Motor neuron (in vitro differentiated cells): ENCODE measurements around the gene PRAMEF2. TPM values are rescaled to one million over a fixed set of nuclear protein-coding genes. Genes with fewer than 3 reads are reported as not detected.
"Not testable (repeated sequence)": the region's sequence is repeated elsewhere in the genome, so short reads cannot be mapped to it uniquely, and the experiment has no call there.

Experiments
- ATAC-seq, 8 experiments: fragments of 200-7000 bp; cut with Tn5 transposase; replicated peaks in 6 of 8; 2 replicates each; pipeline ENCODE4 v1.8.0; 2021; ENCODE audit warnings: mild to moderate bottlenecking in 8 of 8, moderate library complexity in 8 of 8
- H3K27ac ChIP-seq, 2 donors: fragments of 250-450 bp; sonication (Bioruptor Pico); 2 replicates each; pipeline ENCODE4 v1.9.0; 2021; ENCODE audit warnings: antibody characterized with exemption in 2 of 2, mild to moderate bottlenecking in 2 of 2, moderate library complexity in 1 of 2
- H3K4me1 ChIP-seq, 2 donors: fragments of 250-450 bp; sonication (Bioruptor Pico); replicated peaks in 1 of 2; 2 replicates each; pipeline ENCODE4 v1.6.1; 2021; ENCODE audit warnings: antibody characterized with exemption in 2 of 2, mild to moderate bottlenecking in 2 of 2, moderate library complexity in 1 of 2
- H3K4me3 ChIP-seq, 5 donors: fragments of 250-450 bp; sonication (Bioruptor Pico); 2 replicates each; pipeline ENCODE4 v1.9.0; 2021; ENCODE audit warnings: antibody characterized with exemption in 5 of 5, mild to moderate bottlenecking in 5 of 5, moderate library complexity in 4 of 5
- WGBS, 10 experiments: fragments of 450-650 bp; shearing (Covaris generic); methylation state at CpG; one replicate each; pipeline ENCODE4 v1.0.0; 2022; 5-methylcytosine and 5-hydroxymethylcytosine counted together
- in situ Hi-C, 9 experiments: fragments of 400-800 bp; cut with MboI; loops; one replicate each; pipeline ENCODE4 v1.15.0; 2021; ENCODE audit warnings: low sequenced_read_pairs in 9 of 9, low pct_unique_long_range_greater_than_20kb in 2 of 9; ENCODE audit not compliant: unreplicated experiment in 9 of 9
- total RNA-seq, 8 experiments: library from RNA; unstranded; fragments of 300-600 nt; gene quantifications; 2 replicates each; pipeline versions ENCODE4 v1.2.3 to v1.2.4, GENCODE V29; 2022

Gene PRAMEF2, protein sequence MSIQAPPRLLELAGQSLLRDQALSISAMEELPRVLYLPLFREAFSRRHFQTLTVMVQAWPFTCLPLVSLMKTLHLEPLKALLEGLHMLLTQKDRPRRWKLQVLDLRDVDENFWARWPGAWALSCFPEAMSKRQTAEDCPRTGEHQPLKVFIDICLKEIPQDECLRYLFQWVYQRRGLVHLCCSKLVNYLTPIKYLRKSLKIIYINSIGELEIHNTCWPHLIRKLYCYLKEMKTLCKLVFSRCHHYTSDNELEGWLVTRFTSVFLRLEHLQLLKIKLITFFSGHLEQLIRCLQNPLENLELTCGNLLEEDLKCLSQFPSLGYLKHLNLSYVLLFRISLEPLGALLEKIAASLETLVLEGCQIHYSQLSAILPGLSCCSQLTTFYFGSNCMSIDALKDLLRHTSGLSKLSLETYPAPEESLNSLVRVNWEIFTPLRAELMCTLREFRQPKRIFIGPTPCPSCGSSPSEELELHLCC
- total RNA-seq, result under 1 TPM in 2 of 8 experiments, not detected in 6; 0.21 to 0.52 TPM

DNA sequence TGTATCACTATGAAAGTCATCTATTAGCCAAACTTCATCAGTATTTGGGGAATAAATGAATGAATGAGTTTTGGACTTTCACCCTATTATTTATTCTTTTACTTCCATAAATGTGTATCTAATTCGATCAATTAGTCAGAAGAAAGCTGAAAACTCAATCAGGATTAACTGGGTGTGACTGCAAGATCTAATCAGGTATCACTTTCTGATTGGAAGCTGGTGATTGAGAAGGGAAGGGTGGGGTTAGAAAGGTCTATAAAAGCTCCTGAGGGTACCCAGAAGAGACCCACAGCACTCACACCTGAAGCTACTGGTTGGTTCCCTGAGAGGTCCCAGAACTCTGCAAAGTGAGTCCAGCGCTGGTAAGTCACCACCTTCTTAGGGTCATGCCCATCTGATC, at the start of gene PRAMEF2:
Gene PRAMEF2, plus strand, starts transcription at position 301 of the 400 bp plus-strand sequence. CDS start 1,924 bp downstream, outside the sequence.
- ATAC-seq, H3K4me1 ChIP-seq, H3K4me3 ChIP-seq, H3K27ac ChIP-seq, in situ Hi-C loops: not testable (repeated sequence)
- no CpG with 5 or more reads among the region's 2 CpGs for WGBS, 10 experiments

DNA sequence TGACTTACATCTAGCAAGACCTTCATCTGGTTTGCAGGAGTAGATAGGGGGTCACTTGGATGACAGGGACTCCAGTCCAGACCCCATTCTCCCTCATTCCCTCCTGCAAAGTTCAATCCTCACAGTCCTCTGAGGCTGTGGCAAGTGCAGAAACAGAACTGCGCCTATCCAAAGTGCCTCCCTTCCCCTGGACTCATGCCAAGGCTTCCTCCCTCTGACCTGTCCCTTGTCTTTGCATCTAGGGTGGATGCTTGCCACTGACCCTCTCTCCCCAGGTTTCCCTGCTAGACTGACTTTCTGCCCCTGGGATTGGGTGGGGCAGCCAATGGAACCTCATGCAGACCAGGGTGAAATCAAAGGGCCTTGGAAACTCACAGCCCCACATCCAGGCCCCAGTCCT, 47.0 kb upstream of the PRAMEF2 start:
- ATAC-seq, result no peak
- 0 to 80% (median 50%) methylated on average over 1 of the region's 1 CpG; no CpG with 5 or more reads in 5 of the 10 experiments for WGBS, 10 experiments
- Histone ChIP-seq H3K4me3 (no peak overlapping the region), H3K4me1 (no peaks in the 10 kb centered on the region), H3K27ac (no peak overlapping the region)
- in situ Hi-C loops, result no loop called here

DNA sequence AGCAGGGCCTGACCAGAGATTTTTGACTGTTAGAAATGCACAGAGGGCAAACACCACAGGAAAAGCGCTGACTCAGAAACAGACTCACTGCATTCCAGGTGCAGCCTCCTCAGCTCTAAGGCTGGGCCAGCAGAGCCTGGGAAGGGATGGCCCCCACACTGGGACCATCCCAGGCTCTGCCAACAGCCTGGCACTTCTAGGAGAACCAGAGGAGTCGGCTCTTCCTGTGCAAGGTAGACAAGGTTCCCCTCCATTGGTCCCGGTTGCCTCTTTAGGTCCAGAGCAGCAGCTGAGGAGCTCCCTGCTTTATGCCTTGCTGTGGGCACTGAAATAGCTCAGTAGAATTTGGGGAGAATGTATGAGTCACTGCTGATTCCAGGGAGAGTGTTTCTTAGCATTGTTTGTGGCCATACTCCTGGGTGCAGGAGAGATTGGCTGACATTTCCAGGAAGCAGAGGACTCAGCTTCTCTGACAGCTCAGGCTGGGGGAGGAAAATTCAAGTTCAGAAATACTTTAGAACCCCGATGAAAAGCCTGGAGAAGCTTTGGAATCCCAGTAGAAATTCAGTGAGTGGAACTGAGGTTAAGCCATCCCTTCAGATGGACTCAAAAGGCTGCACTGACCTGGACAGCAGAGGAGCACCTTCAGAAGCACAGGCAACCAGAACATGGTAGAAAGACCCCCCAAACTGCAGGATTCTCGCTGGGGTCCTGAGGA, 46.0 kb upstream of the PRAMEF2 start:
- Histone ChIP-seq H3K27ac (no peak overlapping the region), H3K4me3 (no peak overlapping the region), H3K4me1 (no peaks in the 10 kb centered on the region)
- WGBS, 10 experiments, result 0 to 92% (median 28%) methylated on average over 1 to 5 of the region's 5 CpGs; no CpG with 5 or more reads in 1 of the 10 experiments
- no peak for ATAC-seq
- in situ Hi-C loops, result no loop called here

DNA sequence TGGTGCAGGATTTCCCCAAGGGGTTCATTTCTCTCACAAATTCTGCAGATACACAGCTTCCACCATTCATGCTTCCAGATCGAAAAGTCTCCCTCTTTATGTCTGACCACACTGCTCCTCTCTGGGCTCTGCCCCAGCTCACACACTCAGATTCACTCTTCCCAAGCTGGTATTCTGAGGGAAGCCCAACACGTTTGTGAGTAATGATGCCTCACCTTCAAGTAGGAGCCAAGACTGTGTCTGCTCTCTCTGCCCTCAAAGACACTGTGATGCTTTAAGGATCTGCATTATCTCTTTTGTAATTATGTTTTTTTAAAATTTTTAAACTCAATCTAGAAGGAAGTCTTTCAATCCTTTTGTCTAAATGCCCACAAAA, 45.5 kb upstream of the PRAMEF2 start:
- 11 to 40% (median 24%) methylated on average over 1 to 2 of the region's 2 CpGs; no CpG with 5 or more reads in 6 of the 10 experiments for WGBS, 10 experiments
- no peaks in the 10 kb centered on the region for H3K4me1 ChIP-seq
- in situ Hi-C loops, result no loop called here
- no peak overlapping the region for H3K27ac ChIP-seq
- no peak overlapping the region for H3K4me3 ChIP-seq
- ATAC-seq, result no peak

DNA sequence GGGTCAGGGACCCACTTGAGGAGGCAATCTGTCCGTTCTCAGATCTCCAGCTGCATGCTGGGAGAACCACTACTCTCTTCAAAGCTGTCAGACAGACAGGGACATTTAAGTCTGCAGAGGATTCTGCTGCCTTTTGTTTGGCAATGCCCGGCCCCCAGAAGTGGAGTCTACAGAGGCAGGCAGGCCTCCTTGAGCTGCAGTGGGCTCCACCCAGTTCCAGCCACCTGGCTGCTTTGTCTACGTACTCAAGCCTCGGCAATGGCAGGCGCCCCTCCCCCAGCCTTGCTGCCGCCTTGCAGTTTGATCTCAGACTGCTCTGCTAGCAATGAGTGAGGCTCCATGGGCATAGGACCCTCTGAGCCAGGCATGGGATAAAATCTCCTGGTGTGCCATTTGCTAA, 37.8 kb upstream of the PRAMEF2 start:
- H3K4me3 ChIP-seq, H3K4me1 ChIP-seq, in situ Hi-C loops, ATAC-seq, H3K27ac ChIP-seq: not testable (repeated sequence)
- WGBS, 10 experiments, result 0 to 100% (median 47%) methylated on average over 1 to 6 of the region's 6 CpGs; no CpG with 5 or more reads in 5 of the 10 experiments

DNA sequence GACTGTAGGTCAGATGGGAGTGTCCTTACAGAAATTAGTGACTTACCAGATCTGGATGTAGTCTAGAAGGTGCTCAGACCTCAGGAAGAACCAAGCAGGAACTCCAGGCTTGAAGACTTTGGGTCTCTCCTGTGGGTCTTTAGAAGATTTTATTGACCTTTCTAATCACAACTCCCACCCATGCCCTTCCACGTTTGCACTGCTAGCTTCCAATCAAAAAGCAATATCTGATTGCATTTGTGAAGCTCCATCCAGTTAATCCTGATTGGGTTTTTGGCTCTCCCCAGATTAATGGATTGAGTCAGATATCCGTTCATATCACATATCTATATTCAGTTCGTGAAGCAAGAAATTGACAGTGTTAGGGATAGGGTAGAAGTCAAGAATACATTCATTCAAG, 25.6 kb upstream of the PRAMEF2 start, which contains the start of gene PRAMEF11:
Gene PRAMEF11, minus strand, starts transcription at position 101 of the 400 bp plus-strand sequence. CDS start 2,621 bp downstream, outside the sequence.
- in situ Hi-C loops, ATAC-seq, H3K4me1 ChIP-seq, H3K27ac ChIP-seq, H3K4me3 ChIP-seq: not testable (repeated sequence)
- WGBS, 10 experiments, result 0 to 10% (median 0%) methylated on average over 1 to 3 of the region's 3 CpGs; no CpG with 5 or more reads in 6 of the 10 experiments

DNA sequence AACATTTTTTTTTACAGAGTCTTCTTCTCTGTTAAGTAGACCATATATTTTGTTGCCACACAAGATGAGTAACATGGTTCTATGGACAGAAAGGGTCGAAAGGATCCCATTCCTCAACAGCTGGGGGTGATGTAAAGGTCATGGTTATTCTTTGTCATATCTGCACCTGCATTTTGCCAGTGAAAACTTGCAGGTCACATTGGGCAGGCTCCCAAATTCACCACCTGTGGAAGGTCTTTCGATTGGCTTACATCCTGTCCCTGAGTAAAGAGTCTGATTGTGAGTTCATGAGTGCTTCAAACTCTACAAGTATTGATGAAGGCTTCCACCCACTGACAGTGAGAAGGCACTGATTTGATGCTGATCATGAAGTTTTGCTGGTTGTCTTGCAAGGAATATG, 23.6 kb upstream of the PRAMEF2 start:
- WGBS, 10 experiments, result 11 to 80% (median 24%) methylated on average over 1 to 2 of the region's 2 CpGs; no CpG with 5 or more reads in 6 of the 10 experiments
- in situ Hi-C loops, H3K4me1 ChIP-seq, H3K27ac ChIP-seq, ATAC-seq, H3K4me3 ChIP-seq: not testable (repeated sequence)

DNA sequence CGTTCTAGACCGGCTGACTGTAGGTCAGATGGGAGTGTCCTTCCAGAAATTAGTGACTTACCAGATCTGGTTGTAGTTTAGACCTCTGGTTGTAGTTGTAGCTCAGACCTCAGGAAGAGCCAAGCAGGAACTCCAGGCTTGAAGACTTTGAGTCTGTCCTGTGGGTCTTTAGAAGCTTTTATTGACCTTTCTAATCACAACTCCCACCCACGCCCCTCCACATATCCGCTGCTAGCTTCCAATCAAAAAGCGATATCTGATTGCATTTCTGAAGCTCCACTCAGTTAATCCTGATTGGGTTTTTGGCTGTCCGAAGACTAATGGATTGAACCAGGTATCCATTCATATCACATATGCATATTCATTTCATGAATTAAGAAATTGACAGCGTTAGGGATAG, 8.3 kb upstream of the PRAMEF2 start, which contains the start of gene HNRNPCL1:
Gene HNRNPCL1, minus strand, starts transcription at position 101 of the 400 bp plus-strand sequence. CDS start 431 bp downstream, outside the sequence.
- H3K4me1 ChIP-seq, H3K4me3 ChIP-seq, H3K27ac ChIP-seq, ATAC-seq, in situ Hi-C loops: not testable (repeated sequence)
- WGBS, 10 experiments, result 30 to 87% (median 55%) methylated on average over 1 to 6 of the region's 7 CpGs; no CpG with 5 or more reads in 2 of the 10 experiments

DNA sequence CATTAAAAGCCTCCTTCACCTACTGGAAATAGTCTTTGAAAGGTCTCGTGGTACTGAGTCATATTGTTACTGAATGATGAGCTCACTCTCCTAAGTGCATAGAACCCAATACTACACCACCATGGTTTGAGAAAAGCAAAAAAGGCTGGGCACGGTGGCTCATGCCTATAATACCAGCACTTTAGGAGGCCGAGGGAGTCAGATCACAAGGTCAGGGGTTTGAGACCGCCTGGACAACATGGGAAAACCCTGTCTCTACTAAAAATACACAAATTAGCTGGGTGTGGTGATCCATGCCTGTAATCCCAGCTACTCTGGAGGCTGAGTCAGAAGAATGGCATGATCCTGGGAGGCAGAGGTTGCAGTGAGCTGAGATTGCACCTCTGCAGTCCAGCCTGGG, 5.1 kb upstream of the PRAMEF2 start:
- Histone ChIP-seq H3K27ac (no peak overlapping the region), H3K4me1 (no peaks in the 10 kb centered on the region), H3K4me3 (no peak overlapping the region)
- ATAC-seq, result peak in 3 of 8 experiments; percentile 33 to 93 (median 45)
- WGBS, 10 experiments, result 6 to 29% (median 17%) methylated on average over 1 to 4 of the region's 4 CpGs; no CpG with 5 or more reads in 4 of the 10 experiments
- in situ Hi-C loops, result no loop called here

DNA sequence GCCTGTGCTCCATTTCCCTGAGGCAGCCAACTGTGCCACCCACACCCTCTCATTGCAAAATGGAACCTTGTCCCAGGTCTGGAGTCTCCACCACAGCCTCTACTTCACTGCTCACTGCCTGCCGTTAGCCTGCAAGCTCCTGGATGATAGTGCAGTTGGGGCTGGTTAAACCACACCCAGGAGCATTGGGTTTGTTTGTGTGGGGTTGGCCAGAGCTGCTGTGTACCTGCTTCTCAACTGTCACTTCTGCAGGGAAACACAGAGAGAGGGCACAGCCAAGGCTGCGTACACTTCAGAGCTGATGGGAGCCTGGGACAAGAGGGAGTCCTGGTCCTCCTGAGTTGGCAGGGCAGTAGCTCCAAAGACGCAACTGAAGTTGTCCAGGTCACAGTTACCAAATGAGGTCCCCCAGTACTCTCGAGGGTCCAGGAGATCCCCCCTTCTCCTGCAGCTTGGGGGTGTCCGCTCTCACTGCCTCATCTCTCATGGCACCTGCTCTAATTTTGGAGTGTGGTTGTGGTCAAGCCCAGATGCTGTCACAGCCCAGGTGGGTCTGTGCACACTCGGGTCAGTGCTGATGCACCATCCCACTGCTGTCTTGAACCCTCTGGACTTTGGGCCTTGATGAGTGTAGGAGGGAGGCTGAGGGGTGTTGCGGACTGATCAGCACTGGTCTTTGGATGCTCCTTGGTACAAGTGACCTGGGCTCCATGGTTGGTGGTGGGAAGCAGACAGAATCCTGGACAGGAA, 6.4 kb downstream of the PRAMEF2 start:
- ATAC-seq, H3K27ac ChIP-seq, in situ Hi-C loops, H3K4me3 ChIP-seq, H3K4me1 ChIP-seq: not testable (repeated sequence)
- 13 to 40% methylated on average over 1 of the region's 7 CpGs; no CpG with 5 or more reads in 8 of the 10 experiments for WGBS, 10 experiments

DNA sequence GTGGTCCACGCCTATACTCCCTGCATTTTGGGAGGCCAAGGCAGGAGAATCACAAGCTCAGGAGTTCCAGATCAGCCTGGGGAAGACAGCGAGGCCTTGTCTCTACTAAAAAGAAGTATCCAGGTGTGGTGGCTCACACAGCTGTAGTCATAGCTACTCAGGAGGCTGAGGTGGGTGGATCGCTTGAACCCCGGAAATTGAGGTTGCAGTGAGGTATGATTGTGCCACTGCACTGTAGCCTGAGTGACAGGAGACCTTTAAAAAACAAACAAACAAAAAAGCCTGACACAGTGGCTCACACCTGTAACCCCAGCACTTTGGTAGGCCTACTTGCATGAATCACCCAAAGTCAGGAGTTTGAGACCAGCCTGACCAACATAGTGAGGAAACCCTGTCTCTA, 21.6 kb downstream of the PRAMEF2 start:
- WGBS, 10 experiments, result no CpG with 5 or more reads among the region's 4 CpGs
- H3K27ac ChIP-seq, ATAC-seq, H3K4me3 ChIP-seq, in situ Hi-C loops, H3K4me1 ChIP-seq: not testable (repeated sequence)

DNA sequence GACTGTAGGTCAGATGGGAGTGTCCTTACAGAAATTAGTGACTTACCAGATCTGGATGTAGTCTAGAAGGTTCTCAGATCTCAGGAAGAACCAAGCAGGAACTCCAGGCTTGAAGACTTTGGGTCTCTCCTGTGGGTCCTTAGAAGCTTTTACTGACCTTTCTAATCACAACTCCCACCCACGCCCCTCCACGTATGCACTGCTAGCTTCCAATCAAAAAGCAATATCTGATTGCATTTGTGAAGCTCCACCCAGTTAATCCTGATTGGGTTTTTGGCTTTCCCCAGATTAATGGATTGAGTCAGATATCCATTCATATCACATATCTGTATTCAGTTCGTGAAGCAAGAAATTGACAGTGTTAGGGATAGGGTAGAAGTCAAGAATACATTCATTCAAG, 29.2 kb downstream of the PRAMEF2 start, which contains the start of gene PRAMEF4:
Gene PRAMEF4, minus strand, starts transcription at position 101 of the 400 bp plus-strand sequence. CDS start 2,807 bp downstream, outside the sequence.
- H3K4me1 ChIP-seq, in situ Hi-C loops, ATAC-seq, H3K27ac ChIP-seq, H3K4me3 ChIP-seq: not testable (repeated sequence)
- WGBS, 10 experiments, result no CpG with 5 or more reads among the region's 3 CpGs
